Measurements from ENCODE around the gene ST6GALNAC3.
"Not testable (repeated sequence)": the region's sequence is repeated elsewhere in the genome, so short reads cannot be mapped to it uniquely, and the experiment has no call there.

Gene ST6GALNAC3

DNA sequence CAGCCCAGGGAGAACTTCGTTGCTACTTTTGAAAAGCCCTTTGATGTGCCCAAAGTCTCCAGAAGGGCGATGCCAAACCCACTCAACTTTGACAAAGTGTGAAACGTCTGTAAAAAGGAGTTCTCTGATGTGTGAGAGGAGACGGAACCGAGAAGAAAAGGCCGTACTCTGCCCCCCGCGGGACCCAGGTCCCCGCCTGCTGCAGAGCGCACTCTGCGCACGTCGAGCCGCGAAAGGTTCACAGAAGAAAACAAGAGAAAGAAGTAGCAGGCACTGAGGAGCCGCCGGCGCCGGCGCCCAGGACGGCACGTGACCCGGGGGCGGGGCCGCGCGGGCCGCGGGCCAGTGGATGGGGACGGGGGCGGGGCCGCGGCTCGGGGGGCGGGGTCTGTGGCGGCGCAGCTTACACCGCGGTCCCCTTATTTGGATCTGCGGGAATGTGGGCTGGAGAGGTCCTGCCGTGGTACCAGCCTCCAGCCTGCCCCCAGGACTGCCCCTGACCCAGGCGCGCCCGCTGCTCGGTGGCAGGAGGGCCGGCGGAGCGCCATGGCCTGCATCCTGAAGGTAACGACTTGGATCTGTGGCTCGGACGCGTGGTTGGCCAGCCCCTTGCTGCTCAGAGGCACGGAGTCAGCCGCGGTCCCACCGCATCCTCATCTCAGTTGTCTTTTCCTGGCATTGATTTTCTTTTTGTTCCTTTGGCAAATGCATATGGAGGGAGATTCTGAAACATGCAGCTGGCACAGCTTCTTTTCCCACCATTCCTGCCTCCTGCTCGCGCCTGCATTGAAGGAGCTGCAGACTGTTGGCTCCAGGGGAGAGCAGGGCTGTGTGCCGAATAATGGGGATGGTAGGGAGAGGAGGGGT lies at the start of gene ST6GALNAC3:
TSS of gene ST6GALNAC3 (plus strand) at position 426 of the 867 bp plus-strand sequence.
- peak; percentile 26 to 59 for DNase-seq (ENCODE audit: low read depth in 2 of 2, low spot score in 1 of 2)

DNA sequence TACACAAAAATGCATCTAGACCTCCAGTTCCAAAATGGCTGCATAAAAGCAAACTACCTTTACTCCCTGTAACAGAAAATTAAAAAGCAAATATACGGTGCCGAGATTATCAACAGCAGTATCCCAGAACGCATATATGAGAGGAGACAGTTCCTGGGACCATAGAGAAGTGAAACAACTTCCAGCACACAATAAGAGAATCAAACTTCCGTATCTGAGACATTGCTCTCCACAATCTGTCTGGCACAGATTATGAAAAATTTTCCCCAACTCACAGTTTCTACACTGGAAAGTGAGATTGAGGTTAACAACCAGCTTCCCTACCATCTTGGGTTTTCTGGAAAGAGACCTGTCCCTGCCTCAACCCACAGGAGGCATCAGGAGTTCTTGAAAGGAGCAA lies 47.2 kb upstream of the ST6GALNAC3 start:
- DNase-seq (ENCODE audit: low read depth in 2 of 2, low spot score in 1 of 2): no peak

DNA sequence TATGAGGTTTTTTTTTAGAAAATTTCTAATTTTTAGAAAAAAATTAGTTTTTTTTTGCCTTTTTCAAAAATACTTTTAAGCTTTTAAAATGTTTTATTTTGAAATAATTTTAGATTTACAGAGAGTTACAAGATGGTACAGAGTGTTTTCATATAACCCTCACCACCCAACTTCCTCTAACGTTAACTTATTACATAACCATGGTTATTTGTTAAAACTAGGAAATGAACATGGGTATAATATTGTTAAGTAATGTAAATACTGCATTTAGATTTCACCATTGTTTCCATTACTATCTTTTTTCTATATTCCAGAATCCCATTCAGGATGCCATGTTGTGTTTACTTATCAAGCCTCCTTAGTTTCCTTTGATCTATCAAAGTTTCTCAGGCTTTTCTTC lies 45.2 kb upstream of the ST6GALNAC3 start:
- DNase-seq (ENCODE audit: low read depth in 2 of 2, low spot score in 1 of 2): no peak

DNA sequence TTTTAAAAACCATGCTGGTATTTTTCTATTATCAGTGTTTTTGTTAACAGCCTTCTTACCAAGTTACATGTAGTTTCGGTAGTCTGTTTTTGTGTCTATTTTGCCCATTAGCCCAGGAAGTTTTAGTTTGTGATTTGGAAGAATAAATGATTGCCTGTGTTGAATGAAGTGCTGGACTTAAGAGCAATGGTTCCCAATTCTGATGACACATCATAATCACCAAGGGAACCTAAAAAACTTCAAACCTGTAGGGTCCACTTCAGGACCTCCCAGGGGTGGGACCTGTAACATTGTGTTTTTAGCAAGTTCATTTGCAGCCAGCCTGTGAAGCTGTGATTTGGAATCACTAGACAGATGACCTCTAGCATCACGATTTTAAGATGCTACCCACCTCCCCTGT lies 43.0 kb upstream of the ST6GALNAC3 start:
- DNase-seq (ENCODE audit: low read depth in 2 of 2, low spot score in 1 of 2): no peak

DNA sequence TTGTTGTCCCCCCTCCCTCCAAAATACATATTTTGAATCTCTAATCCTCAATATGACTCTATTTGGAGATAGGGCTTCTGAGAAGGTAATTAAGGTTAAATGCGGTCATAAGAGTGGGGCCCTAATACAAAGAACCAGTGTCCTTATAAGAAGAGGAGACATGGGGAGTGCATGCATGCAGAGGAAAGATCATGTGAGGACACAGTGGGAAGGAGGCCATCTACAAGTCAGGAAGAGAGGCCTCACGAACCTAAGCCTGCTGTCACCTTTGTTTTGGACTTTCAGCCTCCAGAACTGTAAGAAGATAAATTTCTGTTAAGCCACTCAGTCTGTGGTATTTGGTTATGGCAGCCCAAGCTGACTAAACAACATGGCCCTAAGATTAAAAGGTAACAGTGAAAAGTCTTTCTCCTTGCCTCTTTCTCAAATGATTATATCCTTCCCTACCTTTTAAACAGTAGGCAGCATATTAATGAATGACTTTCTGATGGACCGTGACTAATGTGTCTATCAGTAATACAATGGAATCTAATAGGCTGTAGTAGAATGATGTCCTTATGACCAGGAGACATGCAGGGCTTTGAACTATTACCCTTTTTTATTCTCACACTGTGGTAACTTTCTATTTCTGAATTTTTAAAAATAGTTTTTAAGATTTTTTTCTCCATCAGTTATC lies 40.6 kb upstream of the ST6GALNAC3 start:
- no peak for DNase-seq (ENCODE audit: low read depth in 2 of 2, low spot score in 1 of 2)

DNA sequence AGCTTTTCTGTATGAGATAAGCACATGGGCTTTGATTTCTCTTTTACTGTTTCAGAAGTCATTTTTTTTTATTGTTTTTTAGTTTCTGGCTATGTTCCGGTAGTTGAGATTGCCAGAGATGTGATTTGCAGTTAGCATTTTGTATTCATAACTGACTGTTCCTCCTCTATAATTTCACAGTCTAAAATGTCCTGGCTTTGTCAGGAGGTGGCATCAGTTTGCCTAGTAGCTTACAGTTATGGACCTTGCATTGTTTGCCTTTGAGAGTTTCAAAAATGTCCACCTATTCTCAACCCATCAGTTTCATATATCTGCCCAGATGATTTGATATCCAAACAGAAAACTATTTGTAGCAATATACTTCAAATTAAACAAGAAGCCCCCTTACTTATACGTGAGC lies 39.5 kb upstream of the ST6GALNAC3 start:
- DNase-seq (ENCODE audit: low read depth in 2 of 2, low spot score in 1 of 2): no peak

DNA sequence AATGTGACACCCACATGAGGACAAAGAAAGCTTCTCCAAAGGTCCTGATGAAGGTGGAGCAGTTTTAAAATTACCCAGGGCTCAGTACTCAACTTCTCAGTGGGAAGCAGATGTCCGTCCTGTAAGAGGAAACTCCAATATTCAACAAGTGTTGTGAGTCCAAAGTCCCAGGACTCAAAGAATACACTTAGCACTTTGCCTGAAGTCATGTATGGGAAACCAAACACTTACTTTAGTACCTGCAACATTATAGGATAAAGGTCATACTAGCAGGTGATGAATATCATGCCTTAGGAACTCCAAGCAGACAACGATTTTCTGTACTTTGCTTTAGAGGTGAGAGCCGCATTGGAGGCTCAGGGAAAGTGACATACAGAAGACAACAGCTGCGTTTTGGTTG lies 37.2 kb upstream of the ST6GALNAC3 start:
- no peak for DNase-seq (ENCODE audit: low read depth in 2 of 2, low spot score in 1 of 2)

DNA sequence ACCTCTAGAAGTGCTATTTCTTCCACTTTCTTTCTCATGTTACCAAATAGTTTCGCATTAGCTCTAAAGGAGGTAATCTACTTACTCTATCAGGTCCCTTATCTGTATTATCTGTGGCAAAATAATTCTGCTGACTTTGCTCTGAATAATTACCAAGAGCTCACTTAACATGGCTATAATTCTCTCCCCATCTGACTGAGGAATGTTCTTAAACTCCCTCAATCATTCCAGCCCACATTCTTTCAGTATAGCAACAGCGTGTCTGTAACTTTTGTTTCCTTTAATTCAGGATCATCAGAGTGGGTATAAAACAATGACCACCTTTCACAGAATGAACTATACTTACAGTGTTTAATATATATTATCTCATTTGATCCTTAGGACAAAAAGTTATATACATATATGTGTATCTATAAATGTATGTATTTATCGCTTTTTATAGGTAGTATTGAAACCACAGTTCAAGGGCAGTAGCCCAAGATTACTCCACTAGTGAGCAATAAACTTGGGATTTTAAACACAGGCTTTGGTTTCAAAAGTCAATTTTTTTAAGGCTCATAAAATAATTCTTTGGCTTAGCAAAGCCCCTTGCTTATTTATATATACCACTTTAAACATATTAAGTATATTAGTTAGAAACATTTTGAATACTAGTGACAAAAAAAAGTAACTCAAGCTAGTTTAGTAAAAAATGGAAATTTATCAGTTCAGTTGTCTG lies 36.1 kb upstream of the ST6GALNAC3 start:
- DNase-seq (ENCODE audit: low read depth in 2 of 2, low spot score in 1 of 2): no peak

DNA sequence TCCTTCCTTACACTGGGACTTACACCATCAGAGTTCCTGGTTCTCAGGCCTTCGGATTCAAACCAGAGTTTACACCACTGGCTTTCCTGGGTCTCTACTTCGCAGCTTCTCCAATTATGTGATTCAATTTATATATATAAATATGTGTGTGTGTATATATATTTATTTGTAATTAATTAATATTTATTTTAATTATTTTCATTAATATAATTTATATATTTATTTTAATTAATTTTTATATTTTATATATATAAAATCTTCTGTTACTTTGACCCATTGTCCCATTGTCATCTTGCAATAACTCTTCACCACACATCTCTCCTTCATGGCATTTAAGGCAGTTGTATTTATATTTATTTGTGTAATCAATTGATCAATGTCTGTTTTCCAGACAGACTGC lies 28.4 kb upstream of the ST6GALNAC3 start:
- DNase-seq (ENCODE audit: low read depth in 2 of 2, low spot score in 1 of 2): no peak

DNA sequence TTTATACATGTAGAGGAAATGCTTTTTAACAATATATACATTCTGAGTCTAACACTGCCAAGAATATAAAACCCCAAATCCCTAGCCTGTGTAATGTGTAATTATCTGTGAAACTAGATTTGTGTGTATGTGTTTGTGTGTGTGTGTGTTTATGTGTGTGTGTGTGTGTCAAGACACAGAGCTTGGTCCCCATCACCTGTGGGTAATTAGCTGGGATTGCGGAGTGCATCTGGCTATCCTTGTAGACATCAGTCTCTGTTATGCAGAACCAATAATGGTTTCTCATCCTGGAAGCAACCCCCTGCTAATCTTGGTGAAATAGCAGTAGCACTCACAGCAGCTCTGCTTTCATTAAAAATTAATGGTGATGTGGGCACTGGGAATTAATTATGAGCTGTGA lies 26.3 kb upstream of the ST6GALNAC3 start:
- DNase-seq (ENCODE audit: low read depth in 2 of 2, low spot score in 1 of 2): no peak

DNA sequence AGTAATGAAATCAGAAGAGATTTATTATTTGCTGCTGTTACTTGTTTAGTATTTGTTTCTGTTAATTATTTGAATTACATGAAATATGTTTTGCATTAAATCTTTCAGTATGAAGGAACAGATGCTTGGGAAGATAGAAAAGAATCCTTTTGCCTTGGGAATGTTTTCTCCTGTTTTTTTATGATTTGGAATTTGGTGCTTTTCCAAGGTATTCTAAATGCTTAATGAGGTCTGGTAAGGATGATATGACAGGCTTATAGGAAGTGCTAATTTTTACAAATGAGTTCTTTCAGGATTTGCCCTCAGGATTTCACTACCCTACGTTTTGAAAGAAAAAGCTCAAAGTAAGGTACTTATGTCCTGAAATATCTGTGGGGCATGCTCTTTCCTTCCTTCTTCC lies 25.6 kb upstream of the ST6GALNAC3 start:
- no peak for DNase-seq (ENCODE audit: low read depth in 2 of 2, low spot score in 1 of 2)

DNA sequence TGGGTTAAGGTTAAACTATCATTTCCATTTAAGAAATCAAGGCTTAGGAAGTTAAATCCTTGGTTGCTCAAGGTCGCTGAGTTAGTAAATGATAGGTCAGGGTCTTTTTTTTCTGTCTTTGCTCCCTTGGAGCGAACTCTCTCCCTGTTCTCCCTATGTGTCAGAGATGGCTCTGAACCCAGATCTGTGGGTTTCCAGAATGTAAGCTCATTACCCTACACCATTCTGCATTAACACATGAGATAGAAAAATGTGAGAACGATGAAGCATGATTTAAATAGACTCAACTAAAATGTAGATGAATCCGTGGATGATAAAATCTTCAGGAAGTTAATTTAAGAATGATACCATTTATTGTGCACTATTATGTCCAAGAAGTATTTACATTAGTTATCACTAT lies 25.0 kb upstream of the ST6GALNAC3 start:
- no peak for DNase-seq (ENCODE audit: low read depth in 2 of 2, low spot score in 1 of 2)

DNA sequence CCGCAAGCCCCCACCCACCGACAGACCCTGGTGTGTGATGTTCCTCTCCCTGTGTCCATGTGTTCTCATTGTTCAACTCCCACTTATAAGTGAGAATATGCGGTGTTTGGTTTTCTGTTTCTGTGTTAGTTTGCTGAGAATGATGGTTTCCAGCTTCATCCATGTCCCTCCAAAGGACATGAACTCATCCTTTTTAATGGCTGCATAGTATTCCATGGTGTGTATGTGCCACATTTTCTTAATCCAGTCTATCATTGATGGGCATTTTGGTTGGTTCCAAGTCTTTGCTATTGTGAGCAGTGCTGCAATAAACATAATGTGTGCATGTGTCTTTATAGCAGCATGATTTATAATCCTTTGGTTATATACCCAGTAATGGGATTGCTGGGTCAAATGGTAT lies 24.5 kb upstream of the ST6GALNAC3 start:
- not testable (repeated sequence) for DNase-seq (ENCODE audit: low read depth in 2 of 2, low spot score in 1 of 2)

DNA sequence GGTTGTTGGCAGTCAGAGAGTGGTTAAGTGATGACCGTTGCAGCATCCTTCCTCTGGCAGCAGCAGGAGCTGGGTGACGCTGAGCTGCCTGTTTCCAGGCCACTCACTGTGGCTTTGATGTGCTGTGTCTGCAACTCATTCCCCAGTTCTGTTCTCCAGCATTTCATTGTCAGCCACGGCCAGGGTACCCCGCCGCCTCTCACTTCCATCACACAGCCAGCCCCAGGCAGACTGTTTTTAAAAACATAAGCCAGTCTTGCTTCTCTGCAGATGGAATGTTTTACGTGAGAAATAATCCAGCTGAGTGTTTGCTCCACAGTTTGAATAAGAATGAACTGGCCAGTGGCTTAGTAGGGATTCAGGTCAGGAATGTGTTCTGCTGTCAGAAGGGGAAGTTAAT lies 21.5 kb upstream of the ST6GALNAC3 start:
- no peak for DNase-seq (ENCODE audit: low read depth in 2 of 2, low spot score in 1 of 2)

DNA sequence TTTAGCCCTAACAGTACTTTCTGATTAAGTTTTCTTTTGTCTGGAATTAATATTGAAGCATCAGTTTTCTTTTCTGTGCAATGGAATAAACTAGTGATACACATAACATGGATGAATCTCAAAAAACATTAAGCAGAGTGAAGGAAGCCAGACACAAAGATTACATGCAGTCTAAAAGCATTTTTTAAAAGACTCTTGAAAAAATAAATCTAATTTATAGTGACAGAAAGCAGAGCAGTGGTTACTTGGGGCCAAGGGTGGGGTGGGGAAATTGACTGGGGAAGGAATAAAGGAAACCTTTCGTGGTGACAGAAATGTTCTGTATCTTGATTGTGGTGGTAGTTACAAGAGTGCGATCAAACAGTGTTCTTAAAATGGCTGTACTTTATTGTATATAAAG lies 20.2 kb upstream of the ST6GALNAC3 start:
- no peak for DNase-seq (ENCODE audit: low read depth in 2 of 2, low spot score in 1 of 2)

DNA sequence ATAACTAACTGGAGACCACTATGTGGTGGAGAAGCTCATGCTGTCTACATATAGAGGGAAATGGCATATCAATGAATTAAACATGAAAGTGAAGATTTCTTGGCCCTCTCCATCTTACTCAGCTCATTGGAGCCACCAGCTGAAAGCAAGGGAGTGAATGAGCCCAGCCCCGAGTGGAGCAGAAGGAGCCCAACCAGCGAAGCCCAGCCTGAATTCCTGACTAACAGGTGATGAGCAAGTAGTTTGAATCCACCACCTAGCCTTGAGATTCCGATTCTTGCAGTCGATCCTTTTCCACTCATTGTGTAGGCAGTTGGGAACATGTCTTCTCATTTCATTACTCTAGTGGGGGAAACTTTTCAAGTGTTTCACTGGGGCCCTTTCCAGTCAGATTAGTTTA lies 18.6 kb upstream of the ST6GALNAC3 start:
- no peak for DNase-seq (ENCODE audit: low read depth in 2 of 2, low spot score in 1 of 2)

DNA sequence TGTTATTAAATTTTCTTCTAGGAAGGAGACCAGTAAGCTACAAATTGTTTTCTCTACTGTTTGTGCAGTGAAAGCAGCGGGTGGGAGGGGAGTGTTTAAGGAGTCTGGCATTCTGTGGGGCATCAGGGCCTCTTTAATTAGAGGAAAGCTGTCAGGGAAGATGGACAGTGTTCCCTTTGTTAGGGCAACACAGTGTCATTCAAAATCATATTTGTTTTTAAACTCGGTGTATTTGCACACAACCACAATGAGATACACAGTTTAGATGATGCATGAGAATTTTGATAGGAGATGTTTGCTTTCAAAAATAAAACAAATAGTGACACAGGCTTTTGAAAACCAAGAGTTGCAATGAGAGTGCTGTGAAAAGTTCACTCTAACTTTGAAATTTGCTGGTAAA lies 15.1 kb upstream of the ST6GALNAC3 start:
- no peak for DNase-seq (ENCODE audit: low read depth in 2 of 2, low spot score in 1 of 2)

DNA sequence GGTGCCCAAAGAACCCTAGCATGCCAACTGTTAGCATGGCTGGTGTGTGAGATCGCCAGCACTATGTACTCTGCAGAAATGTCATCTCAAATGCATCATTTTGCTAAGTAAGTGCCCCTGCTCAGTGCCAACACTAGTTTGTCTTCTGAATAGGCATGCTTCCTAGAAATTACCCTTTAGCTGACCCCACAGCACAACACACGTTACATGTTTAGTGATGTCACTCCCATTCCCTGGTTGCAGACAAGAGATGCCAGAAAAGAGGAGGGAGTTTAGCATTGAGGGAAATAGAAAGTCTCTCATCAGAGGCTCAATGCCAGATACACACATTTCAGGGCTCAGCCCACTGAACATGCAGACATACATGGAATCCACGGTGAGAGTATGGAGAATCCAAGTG lies 9.3 kb upstream of the ST6GALNAC3 start:
- no peak for DNase-seq (ENCODE audit: low read depth in 2 of 2, low spot score in 1 of 2)

DNA sequence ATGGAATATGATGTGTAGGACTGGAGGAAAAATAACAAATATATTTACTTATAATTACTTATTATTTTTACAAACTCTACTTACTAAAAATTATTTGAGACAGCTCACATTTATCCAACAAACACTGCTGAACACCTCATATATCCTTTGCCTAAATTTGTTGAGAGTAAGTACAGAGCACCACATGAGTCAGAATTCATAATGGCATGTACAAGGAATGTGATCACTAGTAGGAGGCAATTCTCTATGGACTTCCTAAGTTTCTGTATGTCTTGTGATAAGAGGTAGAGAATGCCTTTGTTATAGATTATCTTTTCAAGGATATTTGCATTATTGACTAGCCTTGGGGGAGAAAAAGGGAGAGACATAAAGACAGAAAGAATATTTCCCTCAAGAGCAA lies 8.2 kb upstream of the ST6GALNAC3 start:
- DNase-seq (ENCODE audit: low read depth in 2 of 2, low spot score in 1 of 2): no peak

DNA sequence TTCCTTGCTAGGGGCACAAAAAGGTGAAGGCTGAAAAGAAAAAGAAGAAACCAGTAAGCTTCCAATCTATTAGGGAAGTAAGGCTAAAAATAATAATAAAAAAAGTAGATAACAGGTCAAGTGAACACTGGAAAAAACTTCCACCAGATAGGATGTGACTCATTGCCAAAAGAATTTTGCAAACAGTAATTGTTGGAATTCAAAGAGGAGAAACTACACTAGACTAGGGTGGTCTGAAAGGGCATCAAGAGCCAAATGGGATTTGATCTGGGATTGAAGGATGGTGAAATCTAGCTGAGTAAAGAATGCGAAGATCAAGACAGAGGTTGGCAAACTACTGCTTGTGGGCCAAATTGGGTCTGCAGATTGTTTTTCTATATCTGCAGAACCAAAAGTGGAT lies 6.0 kb upstream of the ST6GALNAC3 start:
- DNase-seq (ENCODE audit: low read depth in 2 of 2, low spot score in 1 of 2): no peak

DNA sequence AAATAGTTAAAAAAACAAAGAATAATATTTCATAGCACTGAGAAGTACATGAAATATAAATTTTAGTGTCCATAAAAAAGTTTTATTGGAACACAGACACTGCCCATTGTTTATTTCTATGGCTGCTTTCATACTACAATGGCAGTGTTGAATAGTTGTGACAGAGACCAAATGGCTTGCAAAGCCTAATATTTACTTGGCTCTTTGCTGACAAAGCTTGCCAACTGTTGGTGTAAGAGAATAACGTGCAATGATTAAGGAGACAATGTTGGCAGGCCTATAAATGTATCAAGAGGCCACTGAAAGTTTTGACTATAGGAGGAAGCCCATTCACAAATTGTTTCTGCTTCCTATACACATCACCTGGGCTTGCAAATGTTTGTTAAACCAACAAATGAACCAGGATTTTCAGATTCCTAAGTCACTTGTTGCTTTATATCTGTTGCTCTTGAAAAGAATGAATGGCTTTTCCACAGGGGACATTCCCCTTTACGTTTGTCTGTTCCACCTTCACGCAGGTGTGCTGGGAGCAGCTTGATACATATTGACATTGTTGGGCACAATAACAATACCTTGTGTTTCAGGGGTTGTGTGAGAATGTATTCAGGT lies 5.5 kb upstream of the ST6GALNAC3 start:
- no peak for DNase-seq (ENCODE audit: low read depth in 2 of 2, low spot score in 1 of 2)

DNA sequence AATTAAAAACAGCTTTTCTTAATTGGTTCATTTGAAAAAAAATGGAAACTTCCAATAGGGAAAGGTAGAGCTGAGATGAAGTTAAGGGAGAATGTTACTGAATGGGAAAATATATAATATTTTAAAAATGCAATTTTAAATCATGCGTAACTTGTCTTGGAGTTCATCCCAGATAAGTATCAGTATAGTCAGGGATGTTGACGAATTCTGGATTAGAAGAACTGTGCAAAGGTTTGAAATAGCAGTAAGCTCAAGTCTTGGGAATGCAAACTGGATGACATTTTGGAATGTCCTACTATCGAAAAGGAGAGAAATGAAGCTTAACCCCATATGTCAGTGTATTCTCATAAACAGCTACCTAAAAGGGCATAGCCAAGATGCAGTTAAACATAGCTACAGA lies 4.0 kb upstream of the ST6GALNAC3 start:
- DNase-seq (ENCODE audit: low read depth in 2 of 2, low spot score in 1 of 2): no peak
